ENCODE measurements around the gene KCNQ5.

KCNQ5 gene

DNA sequence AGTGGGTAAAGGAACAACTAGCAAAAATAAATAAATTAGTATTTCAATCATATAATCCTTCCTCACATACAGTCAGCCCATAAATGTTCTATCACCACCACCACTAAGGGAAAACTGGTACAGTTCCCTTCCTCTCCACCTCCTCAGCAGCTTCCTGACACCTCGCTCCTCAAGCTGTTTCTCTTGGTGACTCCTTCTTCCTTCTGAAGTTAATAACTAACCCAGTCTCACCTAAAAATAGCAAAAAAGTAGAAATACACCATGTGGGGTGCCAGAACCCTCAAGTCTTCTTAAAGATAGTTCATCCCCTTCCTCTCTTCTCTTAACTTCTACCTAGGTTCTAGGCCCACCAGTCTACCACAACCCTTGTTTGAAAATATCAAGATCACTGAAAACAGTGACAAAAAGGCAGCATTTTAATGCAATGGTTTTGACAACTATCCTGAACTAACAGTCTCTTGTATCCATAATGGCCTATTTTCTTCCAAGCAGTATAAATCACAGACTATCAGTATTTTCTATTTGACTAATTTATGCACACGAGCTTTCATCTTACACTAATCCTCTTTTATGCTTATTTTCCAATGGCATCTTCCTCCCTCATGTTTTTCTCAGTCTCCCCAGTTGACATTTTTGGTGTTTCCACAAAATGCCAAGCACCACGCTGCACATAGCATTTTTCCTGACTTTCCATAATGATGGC is 518.0 kb downstream of the KCNQ5 start:
- Histone ChIP-seq H3K36me3 (ENCODE audit: insufficient read depth, low read length) (no peaks in the 10 kb centered on the region), H3K4me3 (ENCODE audit: low read length) (no peak overlapping the region), H3K9me3 (ENCODE audit: low read length) (no peaks in the 10 kb centered on the region), H2AFZ (ENCODE audit: low read depth, low read length) (no peak overlapping the region), H3K27me3 (ENCODE audit: insufficient read depth, low read length) (no peaks in the 10 kb centered on the region), H3K4me1 (ENCODE audit: insufficient read depth, low read length) (no peaks in the 10 kb centered on the region)

DNA sequence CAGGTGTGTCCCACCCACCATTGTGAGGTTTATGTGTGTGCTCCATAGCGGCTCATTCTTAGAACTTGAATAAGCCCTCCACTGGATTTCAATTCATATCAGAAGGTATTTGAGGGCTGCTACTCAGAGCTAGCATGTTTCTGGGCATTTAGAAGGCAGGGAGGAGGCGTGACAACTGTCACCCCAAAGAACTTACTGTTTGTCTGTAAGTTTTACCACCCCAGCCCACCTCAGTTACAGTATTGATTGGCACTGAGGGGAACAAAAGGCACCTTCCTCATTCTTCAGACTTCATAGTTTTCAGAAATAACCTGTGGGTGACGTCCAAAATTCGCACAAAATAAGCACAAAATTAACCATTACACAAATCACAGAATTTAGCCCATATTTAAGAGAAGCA is 521.7 kb downstream of the KCNQ5 start:
- Histone ChIP-seq H3K36me3 (ENCODE audit: insufficient read depth, low read length) (no peaks in the 10 kb centered on the region), H3K9me3 (ENCODE audit: low read length) (no peaks in the 10 kb centered on the region), H3K4me1 (ENCODE audit: insufficient read depth, low read length) (no peaks in the 10 kb centered on the region), H3K27me3 (ENCODE audit: insufficient read depth, low read length) (no peaks in the 10 kb centered on the region), H3K4me3 (ENCODE audit: low read length) (no peak overlapping the region), H2AFZ (ENCODE audit: low read depth, low read length) (no peak overlapping the region)

DNA sequence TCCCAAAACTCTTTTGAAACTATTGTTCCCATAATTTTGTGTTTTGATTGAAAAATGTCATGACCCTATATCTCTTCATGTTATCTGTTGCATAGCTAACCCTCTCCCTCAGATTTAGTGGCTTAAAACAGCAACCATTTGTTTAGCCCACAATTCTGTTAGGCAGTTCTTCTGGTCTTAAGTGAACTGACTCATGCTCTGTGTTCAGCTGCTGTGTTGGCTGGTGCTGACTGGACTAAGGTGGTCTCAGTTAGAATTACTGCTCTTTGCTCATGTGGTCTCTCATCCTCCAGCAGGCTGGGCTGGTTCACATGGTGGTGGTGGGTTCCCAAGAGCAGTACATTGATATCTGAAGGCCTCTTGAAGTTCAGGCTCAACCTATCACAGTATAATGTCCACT is 522.7 kb downstream of the KCNQ5 start:
- H3K9me3 ChIP-seq (ENCODE audit: low read length), result no peaks in the 10 kb centered on the region
- no peak overlapping the region for H2AFZ ChIP-seq (ENCODE audit: low read depth, low read length)
- no peaks in the 10 kb centered on the region for H3K27me3 ChIP-seq (ENCODE audit: insufficient read depth, low read length)
- no peak overlapping the region for H3K4me3 ChIP-seq (ENCODE audit: low read length)
- no peaks in the 10 kb centered on the region for H3K4me1 ChIP-seq (ENCODE audit: insufficient read depth, low read length)
- H3K36me3 ChIP-seq (ENCODE audit: insufficient read depth, low read length), result no peaks in the 10 kb centered on the region

DNA sequence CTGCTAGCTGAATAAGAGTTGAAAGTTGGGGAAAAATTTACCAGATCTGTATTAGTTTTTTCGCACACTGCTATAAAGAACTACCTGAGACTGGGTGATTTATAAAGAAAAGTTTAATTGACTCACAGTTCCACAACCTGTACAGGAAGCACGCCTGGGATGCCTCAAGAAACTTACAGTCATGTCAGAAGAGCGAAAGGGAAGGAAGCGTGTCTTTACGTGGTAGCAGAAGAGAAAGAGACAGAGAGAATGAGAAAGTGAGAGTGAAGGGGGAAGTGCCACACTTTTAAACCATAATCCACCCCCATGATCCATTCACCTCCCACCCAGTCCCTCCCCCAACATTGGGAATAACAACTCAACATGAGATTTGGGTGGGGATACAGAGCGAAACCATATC is 523.8 kb downstream of the KCNQ5 start:
- H3K36me3 ChIP-seq (ENCODE audit: insufficient read depth, low read length), result no peaks in the 10 kb centered on the region
- no peaks in the 10 kb centered on the region for H3K27me3 ChIP-seq (ENCODE audit: insufficient read depth, low read length)
- no peak overlapping the region for H2AFZ ChIP-seq (ENCODE audit: low read depth, low read length)

DNA sequence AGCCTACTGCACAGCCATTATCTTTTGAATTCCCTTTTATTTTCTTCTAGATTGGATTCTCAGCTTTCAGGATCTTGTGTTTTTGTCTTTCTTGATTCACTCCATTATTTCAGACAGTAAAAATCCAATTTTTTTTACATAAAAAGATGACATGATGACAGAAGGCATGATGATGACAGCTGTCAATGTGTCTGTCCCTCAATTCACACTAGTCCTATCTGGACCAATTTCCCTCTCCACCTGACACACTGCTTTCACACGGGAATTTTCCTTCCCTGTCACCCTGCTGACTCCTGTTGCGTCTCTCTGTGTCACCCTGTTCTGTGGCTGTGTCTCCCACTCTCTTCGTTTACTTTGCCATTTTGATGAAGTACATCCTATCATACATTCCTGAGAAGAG is 529.9 kb downstream of the KCNQ5 start:
- Histone ChIP-seq H3K27me3 (ENCODE audit: insufficient read depth, low read length) (peaks cover 2% of the 10 kb centered on the region), H3K4me1 (ENCODE audit: insufficient read depth, low read length) (no peaks in the 10 kb centered on the region), H3K36me3 (ENCODE audit: insufficient read depth, low read length) (no peaks in the 10 kb centered on the region), H3K9me3 (ENCODE audit: low read length) (no peaks in the 10 kb centered on the region), H3K4me3 (ENCODE audit: low read length) (no peak overlapping the region), H2AFZ (ENCODE audit: low read depth, low read length) (no peak overlapping the region)

More for the DNA sequence above, 523.8 kb downstream of the KCNQ5 start:
- no peak overlapping the region for H3K4me3 ChIP-seq (ENCODE audit: low read length)
- H3K4me1 ChIP-seq (ENCODE audit: insufficient read depth, low read length), result no peaks in the 10 kb centered on the region
- no peaks in the 10 kb centered on the region for H3K9me3 ChIP-seq (ENCODE audit: low read length)

DNA sequence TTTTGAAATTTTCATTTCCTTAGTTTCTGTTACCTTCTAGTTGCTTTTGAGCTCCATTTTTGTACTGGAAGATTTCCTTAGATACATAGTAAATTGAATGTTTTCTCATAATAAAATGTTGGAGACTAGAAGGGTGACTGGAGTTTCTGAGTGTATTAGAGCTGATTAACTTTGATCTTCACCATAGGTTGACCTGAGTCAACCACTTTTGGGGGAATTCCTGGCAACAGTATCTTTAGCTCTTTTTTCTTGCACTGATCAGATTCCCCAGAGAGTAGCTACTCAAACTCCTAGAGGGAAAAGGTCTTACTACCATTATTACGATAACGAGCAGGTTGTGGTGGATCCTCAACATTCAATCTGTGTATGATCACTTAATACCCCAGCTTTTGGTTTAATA is 530.7 kb downstream of the KCNQ5 start:
- Histone ChIP-seq H3K4me3 (ENCODE audit: low read length) (no peak overlapping the region), H3K27me3 (ENCODE audit: insufficient read depth, low read length) (peaks cover 2% of the 10 kb centered on the region), H3K36me3 (ENCODE audit: insufficient read depth, low read length) (no peaks in the 10 kb centered on the region), H3K4me1 (ENCODE audit: insufficient read depth, low read length) (no peaks in the 10 kb centered on the region), H2AFZ (ENCODE audit: low read depth, low read length) (no peak overlapping the region), H3K9me3 (ENCODE audit: low read length) (no peaks in the 10 kb centered on the region)

DNA sequence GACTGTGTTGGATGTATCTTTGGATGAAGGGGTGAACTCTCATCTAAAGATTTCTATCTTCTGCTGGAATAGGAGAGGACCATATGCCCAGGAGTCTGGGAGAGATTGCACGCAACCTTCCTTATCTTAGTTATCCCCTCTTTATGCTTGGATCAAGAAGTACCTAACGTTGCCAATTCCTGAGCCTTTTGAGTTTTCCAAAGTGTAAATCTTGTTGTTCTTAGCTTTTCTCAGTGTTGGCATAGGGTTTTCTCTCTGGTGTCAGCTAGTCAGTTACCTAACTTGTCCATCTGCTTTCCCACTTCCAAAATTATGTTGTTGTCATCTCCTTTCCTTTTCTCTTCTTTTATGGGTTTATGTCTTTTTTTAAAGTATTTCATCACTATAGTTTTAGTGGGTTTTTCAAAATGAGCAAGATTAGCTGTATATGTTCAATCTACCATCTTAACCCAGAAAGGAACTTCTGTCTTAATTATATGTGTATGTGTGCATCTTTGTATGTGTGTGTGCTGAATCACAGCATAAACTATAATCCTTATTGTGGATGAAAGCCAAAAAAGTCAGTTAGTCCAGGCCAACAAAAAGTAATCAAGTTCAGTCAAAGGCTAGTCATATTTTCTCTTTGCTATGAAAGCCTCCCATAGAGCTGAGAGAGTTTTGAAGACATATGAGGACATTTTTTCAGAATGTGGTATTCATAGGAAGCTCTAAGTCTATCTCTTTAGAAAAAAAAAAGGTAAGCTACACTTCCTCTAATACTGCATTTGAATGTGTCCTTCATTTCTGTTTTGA is 531.3 kb downstream of the KCNQ5 start:
- H3K4me3 ChIP-seq (ENCODE audit: low read length), result no peak overlapping the region
- H3K9me3 ChIP-seq (ENCODE audit: low read length), result no peaks in the 10 kb centered on the region
- H2AFZ ChIP-seq (ENCODE audit: low read depth, low read length), result no peak overlapping the region
- H3K4me1 ChIP-seq (ENCODE audit: insufficient read depth, low read length), result no peaks in the 10 kb centered on the region
- H3K36me3 ChIP-seq (ENCODE audit: insufficient read depth, low read length), result no peaks in the 10 kb centered on the region
- H3K27me3 ChIP-seq (ENCODE audit: insufficient read depth, low read length), result peaks cover 2% of the 10 kb centered on the region

DNA sequence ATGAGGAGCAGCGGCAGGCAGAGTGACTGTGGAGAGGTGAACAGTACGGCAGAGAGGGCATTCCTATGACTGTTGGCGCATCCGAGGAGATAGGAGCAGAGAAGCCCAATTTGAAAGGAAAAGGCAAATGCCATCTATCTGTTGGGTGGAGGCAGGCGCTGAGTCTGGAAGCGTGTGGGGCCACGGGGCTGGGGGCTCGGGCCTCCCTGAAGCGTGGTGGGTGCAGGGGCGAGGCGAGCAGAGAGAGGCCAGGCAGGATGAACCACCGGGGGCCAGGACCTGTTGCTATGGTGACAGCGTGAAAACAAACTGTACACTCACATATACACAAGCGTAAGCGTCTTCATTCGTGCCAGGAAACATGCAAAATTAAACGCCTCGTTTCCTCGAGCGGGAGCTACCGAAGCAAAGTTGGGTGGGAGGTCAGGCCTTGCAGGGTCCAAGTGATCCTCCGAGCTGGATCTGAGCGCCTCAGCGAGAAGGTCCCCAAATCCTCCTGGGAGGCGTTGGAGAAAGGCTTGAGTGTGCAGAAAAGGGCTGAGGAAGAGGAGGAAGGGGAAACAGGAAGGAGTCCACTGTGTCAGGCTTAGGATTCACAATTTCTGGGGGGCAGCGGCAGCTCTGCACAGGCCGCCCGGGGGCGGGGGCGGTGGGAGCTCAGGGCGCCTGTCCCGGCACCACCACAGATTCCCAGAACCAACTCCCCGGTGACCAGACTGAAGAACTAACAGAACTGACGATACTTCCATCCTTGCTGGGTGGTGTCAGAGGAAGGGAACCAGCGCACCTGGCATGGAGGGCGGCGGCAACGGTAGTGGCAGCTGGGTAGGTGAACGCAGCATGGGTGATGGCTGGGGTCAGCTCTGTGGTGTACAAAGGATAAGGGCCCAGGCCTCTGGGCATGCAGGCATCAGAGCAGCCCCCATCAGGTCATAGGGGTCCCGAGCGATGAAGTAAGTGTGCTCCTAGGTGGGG is 535.2 kb downstream of the KCNQ5 start:
- no peaks in the 10 kb centered on the region for H3K4me1 ChIP-seq (ENCODE audit: insufficient read depth, low read length)
- H3K9me3 ChIP-seq (ENCODE audit: low read length), result no peaks in the 10 kb centered on the region
- peaks cover 2% of the 10 kb centered on the region for H3K27me3 ChIP-seq (ENCODE audit: insufficient read depth, low read length)
- H3K36me3 ChIP-seq (ENCODE audit: insufficient read depth, low read length), result no peaks in the 10 kb centered on the region
- no peak overlapping the region for H2AFZ ChIP-seq (ENCODE audit: low read depth, low read length)
- no peak overlapping the region for H3K4me3 ChIP-seq (ENCODE audit: low read length)

DNA sequence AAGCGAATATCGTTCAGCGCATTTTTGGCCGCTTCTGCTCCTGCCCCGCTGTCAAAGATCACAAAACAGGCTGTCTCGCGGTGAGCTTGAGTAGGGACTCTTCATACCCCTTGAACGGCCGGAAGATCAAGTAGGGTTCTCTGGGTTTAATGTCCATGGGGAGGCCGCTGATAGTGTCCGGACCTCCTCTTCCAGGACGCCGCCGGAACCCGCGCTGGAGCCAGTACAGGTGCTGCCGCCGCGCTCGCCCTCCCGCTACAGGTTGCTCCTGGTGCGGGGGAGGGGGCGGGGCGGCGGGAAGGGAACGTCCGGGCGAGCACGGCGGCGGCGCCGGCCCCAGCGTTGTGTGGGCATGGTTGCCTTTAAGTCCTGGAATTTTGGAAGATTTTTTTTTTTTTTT is 536.0 kb downstream of the KCNQ5 start:
- Histone ChIP-seq H3K4me3 (ENCODE audit: low read length) (no peak overlapping the region), H3K4me1 (ENCODE audit: insufficient read depth, low read length) (no peaks in the 10 kb centered on the region), H3K9me3 (ENCODE audit: low read length) (no peaks in the 10 kb centered on the region), H3K36me3 (ENCODE audit: insufficient read depth, low read length) (no peaks in the 10 kb centered on the region), H3K27me3 (ENCODE audit: insufficient read depth, low read length) (peaks cover 2% of the 10 kb centered on the region), H2AFZ (ENCODE audit: low read depth, low read length) (no peak overlapping the region)

DNA sequence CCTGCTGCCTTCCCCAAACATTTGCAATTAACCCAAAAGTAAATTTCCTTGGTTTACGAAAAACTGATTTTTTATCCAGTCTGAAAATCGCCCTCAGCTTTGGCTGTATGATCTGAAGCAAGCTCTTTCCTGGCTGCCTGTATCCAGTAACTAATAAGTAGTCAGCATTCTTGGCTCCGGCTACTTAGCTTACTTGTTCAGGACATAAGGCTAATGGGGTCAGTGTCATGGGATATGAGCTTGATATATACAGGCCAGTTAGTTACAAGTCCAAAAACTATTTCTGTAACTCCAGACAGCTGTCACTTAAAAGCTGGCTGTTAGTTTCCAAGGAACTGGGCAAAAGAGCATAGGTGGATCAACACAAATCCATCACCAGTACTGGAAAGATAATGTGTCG is 547.2 kb downstream of the KCNQ5 start:
- H3K36me3 ChIP-seq (ENCODE audit: insufficient read depth, low read length), result no peaks in the 10 kb centered on the region
- no peaks in the 10 kb centered on the region for H3K9me3 ChIP-seq (ENCODE audit: low read length)
- H3K4me1 ChIP-seq (ENCODE audit: insufficient read depth, low read length), result no peaks in the 10 kb centered on the region
- H3K27me3 ChIP-seq (ENCODE audit: insufficient read depth, low read length), result no peaks in the 10 kb centered on the region
- no peak overlapping the region for H3K4me3 ChIP-seq (ENCODE audit: low read length)
- H2AFZ ChIP-seq (ENCODE audit: low read depth, low read length), result no peak overlapping the region

DNA sequence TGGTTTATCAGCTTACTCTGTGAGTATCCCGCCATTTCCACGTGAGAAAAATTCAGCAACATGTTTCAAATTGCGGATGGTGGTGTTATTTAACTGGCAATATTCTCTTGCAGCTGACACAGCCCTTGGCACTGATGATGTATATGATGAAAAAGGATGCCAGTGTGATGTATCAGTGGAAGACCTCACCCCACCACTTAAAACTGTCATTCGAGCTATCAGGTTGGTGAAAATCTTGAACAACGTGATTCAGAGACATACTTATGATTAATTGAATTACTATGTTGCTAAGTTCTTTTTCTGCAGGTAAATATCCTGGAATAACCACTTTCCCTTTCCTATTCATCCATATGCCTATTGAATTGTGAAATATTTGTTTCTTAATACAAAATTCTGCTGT is 547.8 kb downstream of the KCNQ5 start:
- H2AFZ ChIP-seq (ENCODE audit: low read depth, low read length), result no peak overlapping the region
- H3K4me3 ChIP-seq (ENCODE audit: low read length), result no peak overlapping the region
- H3K9me3 ChIP-seq (ENCODE audit: low read length), result no peaks in the 10 kb centered on the region
- no peaks in the 10 kb centered on the region for H3K36me3 ChIP-seq (ENCODE audit: insufficient read depth, low read length)
- no peaks in the 10 kb centered on the region for H3K4me1 ChIP-seq (ENCODE audit: insufficient read depth, low read length)
- no peaks in the 10 kb centered on the region for H3K27me3 ChIP-seq (ENCODE audit: insufficient read depth, low read length)

DNA sequence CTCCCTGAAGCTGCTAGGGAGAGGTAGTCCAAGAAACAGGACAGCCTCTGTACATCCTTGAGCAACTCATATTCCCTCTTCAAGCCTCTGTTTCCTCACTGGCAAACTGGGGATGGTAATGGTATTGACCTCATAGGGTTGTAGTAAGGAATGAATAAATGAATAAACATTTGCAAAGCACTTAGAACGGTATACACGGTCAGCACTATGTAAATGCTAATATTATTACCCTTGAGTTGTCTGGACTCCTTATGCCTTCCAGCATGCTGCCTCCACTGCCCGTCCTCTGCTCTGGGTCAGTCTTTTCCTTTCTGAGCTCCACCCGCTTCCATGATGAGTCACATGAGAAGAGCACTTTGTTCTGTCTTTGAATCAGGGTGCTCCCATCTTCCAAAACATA is 552.8 kb downstream of the KCNQ5 start:
- Histone ChIP-seq H3K9me3 (ENCODE audit: low read length) (no peaks in the 10 kb centered on the region), H3K27me3 (ENCODE audit: insufficient read depth, low read length) (no peaks in the 10 kb centered on the region), H2AFZ (ENCODE audit: low read depth, low read length) (no peak overlapping the region), H3K4me1 (ENCODE audit: insufficient read depth, low read length) (no peaks in the 10 kb centered on the region), H3K4me3 (ENCODE audit: low read length) (no peak overlapping the region), H3K36me3 (ENCODE audit: insufficient read depth, low read length) (no peaks in the 10 kb centered on the region)

DNA sequence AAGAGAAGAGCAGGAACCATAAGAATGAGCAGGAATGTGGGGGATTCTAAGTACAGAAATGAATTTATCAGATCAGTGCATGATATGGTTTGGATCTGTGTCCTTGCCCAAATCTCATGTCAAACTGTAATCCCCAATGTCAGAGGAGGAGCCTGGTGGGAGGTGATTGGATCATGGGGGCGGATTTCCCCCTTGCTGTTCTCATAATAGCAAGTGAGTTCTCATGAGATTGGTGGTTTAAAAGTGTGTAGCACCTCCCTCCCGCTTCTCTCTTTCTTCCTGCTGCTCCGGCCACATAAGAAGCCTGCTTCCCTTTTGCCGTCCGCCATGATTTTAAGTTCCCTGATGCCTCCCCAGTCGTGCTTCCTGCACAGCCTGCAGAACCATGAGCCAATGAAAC is 554.2 kb downstream of the KCNQ5 start:
- Histone ChIP-seq H3K36me3 (ENCODE audit: insufficient read depth, low read length) (no peaks in the 10 kb centered on the region), H3K9me3 (ENCODE audit: low read length) (no peaks in the 10 kb centered on the region), H3K27me3 (ENCODE audit: insufficient read depth, low read length) (no peaks in the 10 kb centered on the region), H2AFZ (ENCODE audit: low read depth, low read length) (no peak overlapping the region), H3K4me3 (ENCODE audit: low read length) (no peak overlapping the region), H3K4me1 (ENCODE audit: insufficient read depth, low read length) (no peaks in the 10 kb centered on the region)

All from neuron (in vitro differentiated cells).